ENCODE data around the gene MRGPRE.

Gene MRGPRE

DNA sequence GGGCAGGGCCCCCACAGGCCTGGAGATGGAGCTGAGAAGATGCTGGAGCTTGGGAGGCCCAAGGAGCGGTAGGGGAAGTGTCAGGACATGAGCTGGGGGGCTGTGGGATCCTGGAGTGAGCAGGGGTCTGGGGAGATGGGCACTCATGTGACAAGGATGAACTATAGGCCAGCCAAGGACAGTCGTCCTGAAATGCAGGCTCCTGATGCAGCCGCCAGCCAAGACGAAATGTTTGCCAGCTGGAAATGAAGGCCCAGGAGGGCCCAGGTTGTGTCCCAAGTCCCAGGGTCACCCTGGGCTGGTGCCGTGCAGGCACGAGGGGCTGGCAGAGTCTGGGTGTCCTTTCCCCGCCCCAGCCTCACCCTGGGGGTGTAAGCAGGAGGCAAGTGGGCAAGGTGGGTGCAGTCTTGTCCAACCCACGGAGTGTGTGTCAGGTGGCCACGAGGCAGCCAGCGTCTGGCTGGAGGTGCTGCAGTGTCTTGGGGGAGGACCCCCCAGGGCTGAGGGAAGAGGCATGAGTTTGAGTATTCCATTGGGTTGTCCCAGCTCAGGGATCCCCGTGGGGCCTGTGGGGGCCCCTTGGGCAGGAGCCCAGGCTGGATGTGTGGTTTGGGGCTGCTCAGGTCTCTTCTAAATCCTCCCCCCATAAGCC, 35.0 kb downstream of the MRGPRE start:
- Mint-ChIP-seq H3K36me3 (no peaks in the 10 kb centered on the region), H3K27me3 (peaks cover 74% of the 10 kb centered on the region), H3K9me3 (peaks cover 1% of the 10 kb centered on the region), H3K4me3 (no peak overlapping the region), H3K4me1 (no peaks in the 10 kb centered on the region), H3K27ac (no peak overlapping the region)
- no peak for ATAC-seq

DNA sequence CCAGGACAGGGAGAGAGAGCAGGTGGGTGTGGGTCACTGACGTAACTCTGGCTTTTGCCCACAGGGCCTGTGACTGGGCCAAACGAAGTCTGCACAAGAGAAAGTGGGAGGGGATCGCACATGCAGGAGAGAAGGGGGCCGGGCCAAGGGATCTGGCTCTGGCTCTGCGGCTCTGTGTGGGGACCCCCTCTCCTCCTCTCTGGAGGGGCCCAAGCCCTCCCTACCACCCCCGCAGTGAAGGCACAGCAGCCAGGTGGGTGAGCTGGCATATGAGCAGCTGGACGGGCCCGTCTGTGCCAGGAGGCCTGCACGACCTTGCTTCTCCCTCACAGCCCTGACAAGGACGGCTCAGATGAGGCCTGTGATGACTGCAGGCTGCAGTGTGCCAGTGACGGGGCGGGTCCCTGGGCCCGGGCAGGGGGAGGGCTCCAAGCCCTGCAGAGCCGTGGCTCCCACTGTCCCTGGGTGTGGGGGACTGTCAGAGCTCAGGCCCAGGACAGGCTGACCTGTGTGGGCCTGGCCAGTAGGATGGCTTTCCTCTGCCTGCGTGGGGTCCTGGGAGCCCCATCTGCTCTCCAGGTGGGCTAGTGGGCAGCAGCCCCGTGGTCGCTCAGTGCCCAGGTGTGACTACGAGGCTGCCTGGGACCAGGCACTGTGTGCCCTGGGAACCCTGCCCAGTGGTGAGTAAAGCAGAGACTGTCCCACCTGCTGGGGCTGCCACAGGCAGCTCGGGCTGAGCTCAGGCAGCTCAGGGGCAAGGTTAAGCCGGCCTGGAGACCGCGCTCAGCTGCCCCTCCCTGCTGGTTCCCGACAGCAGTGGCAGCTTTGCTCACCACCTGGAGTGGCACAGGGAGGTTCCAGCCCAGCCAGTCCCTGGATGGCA, 35.8 kb downstream of the MRGPRE start:
- Mint-ChIP-seq H3K9me3 (peaks cover 3% of the 10 kb centered on the region), H3K36me3 (no peaks in the 10 kb centered on the region), H3K27me3 (peaks cover 70% of the 10 kb centered on the region), H3K27ac (no peak overlapping the region), H3K4me1 (no peaks in the 10 kb centered on the region), H3K4me3 (no peak overlapping the region)
- no peak for ATAC-seq

DNA sequence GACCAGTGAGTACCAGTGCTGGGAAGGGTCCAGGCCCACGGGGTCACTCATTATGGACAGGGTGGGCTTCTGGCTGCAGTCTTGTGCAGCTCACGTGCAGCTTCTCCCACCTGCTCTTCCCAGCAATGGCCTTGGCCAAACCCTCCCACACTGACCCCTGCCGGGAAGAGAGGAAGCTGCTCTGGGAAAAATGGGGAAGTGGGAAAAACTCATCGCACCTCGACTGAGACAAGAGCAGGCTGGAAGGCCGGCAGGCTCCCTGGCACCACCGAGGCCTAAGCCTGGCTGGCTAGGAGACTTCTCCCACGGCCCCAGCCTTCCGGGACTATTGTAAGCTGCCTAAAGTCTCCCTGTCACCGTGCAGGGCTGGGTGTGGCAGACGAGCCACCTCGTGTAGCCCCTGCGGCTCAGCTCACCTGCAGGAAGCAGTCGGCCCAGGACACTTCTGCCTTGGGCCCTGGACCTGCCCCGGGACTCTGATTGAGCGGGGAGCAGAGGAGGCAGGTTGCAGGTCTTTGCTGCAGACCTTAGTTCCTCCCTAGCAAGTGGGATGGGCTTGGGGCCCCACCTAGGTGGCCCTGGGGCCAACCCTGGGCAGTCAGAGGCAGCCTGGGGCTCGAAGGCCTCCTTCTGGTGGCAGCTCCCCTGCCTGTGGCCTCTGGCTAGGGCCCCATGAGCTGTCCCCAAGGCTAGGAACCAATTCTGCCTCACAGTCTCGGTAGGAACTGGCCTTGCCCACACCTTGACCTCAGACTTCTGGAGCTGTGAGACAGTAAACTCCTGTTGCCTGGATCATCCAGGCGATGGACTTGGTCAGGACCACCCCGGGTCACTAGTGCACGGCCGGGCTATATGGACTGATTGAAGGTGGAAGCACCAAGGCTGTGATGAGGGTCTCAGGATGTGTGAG, 36.7 kb downstream of the MRGPRE start:
- H3K36me3 Mint-ChIP-seq: no peaks in the 10 kb centered on the region
- peaks cover 61% of the 10 kb centered on the region for H3K27me3 Mint-ChIP-seq
- H3K4me1 Mint-ChIP-seq: no peaks in the 10 kb centered on the region
- ATAC-seq: no peak
- H3K9me3 Mint-ChIP-seq: peaks cover 3% of the 10 kb centered on the region
- no peak overlapping the region for H3K27ac Mint-ChIP-seq
- H3K4me3 Mint-ChIP-seq: no peak overlapping the region

DNA sequence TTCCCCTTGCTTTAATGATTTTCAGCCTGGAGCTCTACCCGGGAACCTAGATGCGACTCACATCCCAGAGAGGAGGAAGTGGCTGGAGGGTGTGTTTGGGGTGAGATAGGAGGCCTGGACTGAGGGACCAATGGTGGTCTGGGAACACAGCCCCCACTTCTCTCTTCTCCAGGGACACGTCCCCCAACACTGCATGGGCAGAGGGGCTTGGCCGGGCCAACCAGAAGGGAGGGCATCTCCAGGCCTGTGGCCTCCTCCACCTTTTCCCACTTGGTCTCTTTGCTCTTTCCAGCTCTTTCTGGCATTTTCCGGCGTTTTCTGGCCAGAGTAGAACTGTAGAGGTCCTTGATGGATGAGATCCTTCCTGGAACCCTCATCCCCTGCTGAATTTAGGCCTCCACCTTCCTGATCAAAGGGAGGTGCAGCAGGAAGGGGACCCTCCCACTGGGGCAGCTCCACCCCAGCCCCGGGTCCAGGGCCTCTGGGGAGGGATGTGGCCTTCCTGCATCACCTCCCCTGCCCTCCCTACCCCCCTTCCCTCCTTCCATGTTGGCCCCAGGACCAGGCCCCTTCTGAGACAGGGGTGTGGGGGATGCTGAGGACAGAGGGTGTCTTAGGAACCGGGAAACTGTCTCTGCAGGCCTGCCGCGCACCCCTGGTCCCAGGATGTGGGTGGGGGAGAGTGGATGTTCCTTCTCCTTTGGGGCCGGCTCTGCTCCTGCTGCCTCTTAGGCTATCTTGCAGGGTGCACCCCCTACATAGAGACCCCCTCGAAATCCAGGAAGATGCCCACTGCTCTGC, 38.0 kb downstream of the MRGPRE start:
- peaks cover 56% of the 10 kb centered on the region for H3K27me3 Mint-ChIP-seq
- H3K4me1 Mint-ChIP-seq: no peaks in the 10 kb centered on the region
- no peak for ATAC-seq
- H3K4me3 Mint-ChIP-seq: no peak overlapping the region
- H3K27ac Mint-ChIP-seq: no peak overlapping the region
- no peaks in the 10 kb centered on the region for H3K36me3 Mint-ChIP-seq
- H3K9me3 Mint-ChIP-seq: peaks cover 3% of the 10 kb centered on the region

DNA sequence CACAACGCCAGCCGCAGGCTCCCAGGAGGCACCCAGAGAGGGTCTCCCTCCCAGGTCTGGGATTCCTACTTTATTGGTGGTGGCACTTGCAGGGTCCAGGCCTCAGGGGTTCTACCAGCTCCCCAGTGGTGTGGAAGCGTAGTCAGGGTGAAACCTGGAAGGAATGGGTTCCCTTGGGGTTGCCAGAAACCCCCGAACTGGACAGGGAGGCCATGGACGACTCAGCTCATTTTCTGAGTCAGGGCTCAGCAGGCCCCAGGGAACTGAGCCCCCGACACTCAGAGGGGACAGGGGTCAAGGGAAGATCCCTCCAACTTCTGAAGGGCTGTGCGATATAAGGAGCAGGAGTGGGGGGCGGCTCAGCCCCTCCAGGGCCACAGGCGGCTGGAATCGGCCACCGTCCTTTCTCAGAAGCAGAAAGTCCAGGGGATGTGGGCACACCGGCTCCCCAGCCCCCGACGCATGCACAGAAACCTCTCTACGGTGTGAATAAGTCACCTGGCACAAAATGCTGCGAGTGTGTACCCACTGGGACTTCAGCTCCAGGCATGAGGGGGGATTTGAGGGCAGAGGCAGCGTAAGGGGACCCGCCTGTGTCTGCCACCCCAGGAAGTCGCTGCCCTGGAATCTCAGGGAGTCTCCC, 38.7 kb downstream of the MRGPRE start:
- no peak for ATAC-seq
- Mint-ChIP-seq H3K9me3 (peaks cover 3% of the 10 kb centered on the region), H3K4me1 (no peaks in the 10 kb centered on the region), H3K36me3 (no peaks in the 10 kb centered on the region), H3K4me3 (no peak overlapping the region), H3K27ac (no peak overlapping the region), H3K27me3 (peaks cover 53% of the 10 kb centered on the region)

DNA sequence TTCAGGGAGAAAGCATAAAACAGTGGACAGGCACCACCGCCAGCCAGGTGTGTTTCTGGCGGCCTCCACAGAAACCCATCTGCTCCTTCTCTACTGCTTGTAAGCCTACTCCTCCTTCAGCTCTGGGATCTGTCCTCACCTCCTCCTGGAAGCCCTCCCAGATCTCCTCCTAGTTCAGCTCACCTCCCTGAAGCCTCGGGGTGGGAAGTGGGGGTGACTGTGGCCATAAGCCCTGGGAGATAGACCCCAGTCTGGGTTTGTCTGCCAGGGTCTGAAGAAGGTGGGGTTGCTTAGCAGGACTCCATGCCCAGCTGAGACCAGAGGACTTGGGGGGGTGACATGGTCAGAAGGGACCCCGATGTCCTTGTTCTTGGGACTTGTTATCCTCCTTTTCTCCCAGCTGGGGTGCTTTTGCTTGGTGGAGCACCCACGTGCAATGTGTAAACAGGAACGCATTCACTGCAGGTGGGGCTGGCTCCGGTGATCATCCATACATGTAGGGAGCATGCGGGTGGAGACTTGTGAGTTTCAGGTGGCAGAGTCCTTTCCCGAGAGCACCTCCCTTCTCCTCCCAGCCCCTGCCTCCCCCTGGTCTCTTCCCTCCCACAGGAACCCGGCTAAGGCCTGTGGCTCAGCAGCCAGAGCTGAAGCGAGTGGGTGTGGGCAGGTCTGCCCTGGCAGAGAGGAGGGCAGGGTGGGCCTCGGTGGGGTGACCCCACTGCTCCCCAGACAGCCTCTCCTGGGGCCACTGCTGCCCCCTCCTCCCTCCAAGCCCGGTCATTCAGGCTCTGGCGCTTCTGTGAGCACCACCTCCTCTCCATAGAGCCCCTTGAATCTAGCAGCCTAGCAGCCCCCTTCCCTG, 39.5 kb downstream of the MRGPRE start:
- Mint-ChIP-seq H3K4me1 (no peaks in the 10 kb centered on the region), H3K9me3 (peaks cover 3% of the 10 kb centered on the region), H3K27me3 (peaks cover 45% of the 10 kb centered on the region), H3K4me3 (no peak overlapping the region), H3K36me3 (no peaks in the 10 kb centered on the region), H3K27ac (no peak overlapping the region)
- no peak for ATAC-seq

DNA sequence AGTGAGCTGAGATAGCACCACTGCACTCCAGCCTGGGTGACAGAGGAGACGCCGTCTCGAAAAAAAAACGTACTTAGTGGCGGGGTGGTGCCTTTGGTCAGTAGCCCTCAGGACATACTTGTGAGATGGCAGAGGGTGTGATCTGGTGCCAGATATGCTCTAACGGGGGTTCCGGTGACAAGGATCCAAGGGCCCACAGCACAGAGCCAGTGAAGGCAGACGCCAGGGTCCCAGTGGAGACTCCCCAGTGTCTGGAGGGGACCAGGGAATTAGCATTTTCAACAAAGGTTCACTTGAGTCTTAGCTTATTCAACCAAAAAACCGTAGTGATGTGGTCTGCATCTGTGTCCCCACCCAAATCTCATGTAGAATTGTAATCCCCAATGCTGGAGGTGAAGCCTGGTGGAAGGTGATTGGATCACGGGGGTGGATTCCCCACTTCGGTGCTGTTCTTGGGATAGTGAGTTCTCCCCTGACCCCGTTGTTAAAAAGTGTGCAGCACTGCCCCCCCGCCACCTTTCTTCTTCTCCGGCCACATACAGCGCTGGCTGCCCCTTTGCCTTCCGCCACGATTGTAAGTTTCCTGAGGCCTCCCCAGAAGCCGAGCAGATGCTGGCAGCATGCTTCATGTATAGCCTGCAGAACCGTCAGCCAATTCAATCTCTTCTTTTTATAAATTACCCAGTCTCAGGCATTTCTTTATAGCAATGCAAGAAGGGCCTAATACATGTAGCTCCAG, 40.5 kb downstream of the MRGPRE start:
- no peak for ATAC-seq
- no peaks in the 10 kb centered on the region for H3K4me1 Mint-ChIP-seq
- H3K9me3 Mint-ChIP-seq: peaks cover 3% of the 10 kb centered on the region
- no peak overlapping the region for H3K4me3 Mint-ChIP-seq
- H3K27ac Mint-ChIP-seq: no peak overlapping the region
- peaks cover 36% of the 10 kb centered on the region for H3K27me3 Mint-ChIP-seq
- no peaks in the 10 kb centered on the region for H3K36me3 Mint-ChIP-seq

DNA sequence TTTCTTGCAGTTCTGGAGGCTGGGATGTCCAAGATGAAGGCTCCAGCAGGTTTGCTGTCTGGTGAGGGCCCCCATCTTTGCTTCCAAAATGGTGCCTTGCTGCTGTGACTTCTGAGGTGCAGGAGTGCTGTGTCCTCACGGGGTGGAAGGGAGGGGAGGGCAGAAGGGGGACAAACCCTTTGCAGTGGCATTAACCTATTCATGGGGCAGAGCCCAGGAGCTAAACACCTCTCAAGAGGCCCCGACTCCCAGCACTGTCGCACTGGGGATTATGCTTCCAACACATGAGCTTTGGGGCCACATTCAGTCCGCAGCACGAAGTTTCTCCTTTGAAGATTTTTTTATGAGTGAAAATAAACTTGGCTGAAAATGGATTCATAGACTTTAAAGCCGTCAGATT, 41.6 kb downstream of the MRGPRE start:
- H3K27ac Mint-ChIP-seq: no peak overlapping the region
- peaks cover 24% of the 10 kb centered on the region for H3K27me3 Mint-ChIP-seq
- no peaks in the 10 kb centered on the region for H3K4me1 Mint-ChIP-seq
- H3K9me3 Mint-ChIP-seq: peaks cover 3% of the 10 kb centered on the region
- no peaks in the 10 kb centered on the region for H3K36me3 Mint-ChIP-seq
- no peak for ATAC-seq
- H3K4me3 Mint-ChIP-seq: no peak overlapping the region

DNA sequence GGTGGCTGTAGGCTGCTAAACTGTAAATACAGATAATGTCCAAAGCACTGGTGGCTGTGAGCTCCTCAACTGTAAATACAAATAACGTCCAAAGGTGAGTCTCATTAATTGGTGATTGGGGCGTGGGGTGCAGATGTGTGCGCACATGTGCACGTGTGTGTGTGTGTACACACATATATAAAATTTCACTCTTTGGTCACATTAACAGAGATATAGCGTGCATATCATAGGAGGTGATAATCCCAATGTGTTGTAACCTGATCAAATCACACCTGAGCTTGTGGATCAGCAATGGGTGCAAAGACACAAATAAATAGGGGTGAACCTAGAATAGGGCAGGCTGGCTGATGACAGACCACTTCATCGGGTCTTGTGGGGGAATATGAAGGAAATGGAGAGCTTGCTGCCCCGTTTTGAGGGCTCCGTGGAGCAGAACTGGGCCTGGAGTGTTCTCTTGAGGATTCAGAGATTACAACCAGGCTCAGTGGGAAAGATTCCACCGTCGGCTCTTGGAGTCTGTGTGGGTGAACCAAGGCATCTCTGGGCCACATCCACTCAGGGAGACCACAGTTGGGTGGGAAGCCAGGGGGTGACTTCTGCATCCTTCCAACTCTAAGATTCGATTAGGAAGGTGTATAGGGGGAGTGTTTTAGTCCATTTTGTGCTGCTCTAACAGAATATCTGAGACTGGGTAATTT, 42.2 kb downstream of the MRGPRE start:
- no peak for ATAC-seq
- Mint-ChIP-seq H3K27ac (no peak overlapping the region), H3K27me3 (peaks cover 18% of the 10 kb centered on the region), H3K4me3 (no peak overlapping the region), H3K36me3 (no peaks in the 10 kb centered on the region), H3K9me3 (peaks cover 3% of the 10 kb centered on the region), H3K4me1 (no peaks in the 10 kb centered on the region)

DNA sequence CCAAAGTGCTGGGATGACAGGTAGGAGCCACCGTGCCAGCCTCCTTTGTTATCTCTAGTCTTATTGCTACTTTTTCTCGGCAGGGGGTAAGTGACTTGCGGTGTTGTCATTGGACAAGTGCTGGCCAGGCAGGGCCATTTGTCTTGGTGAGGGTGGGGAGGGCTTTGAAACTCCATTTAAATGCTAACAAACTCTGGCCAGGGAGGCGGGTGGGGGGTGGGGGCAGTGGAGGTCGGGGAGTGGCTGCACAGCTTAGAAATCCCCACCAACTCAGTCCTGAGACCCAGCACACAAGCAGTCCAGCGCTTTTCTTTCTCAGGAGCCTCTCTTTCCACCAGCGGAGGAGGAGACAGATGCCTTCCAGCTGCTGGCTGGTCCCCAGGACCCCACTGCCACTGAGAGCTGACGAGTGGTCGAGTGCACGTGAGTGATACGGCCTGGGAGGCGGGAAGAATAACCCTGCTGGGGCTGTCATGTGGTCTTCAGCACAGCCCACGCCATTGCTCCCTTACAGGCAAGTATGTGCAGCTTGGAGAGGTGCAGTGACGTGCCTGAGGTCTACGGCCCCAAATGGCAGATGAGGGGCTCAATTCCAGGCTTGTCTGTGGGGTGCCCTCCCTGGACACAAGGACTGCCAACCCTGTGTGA, 42.9 kb downstream of the MRGPRE start:
- H3K4me3 Mint-ChIP-seq: no peak overlapping the region
- no peaks in the 10 kb centered on the region for H3K4me1 Mint-ChIP-seq
- H3K27ac Mint-ChIP-seq: no peak overlapping the region
- H3K27me3 Mint-ChIP-seq: peaks cover 13% of the 10 kb centered on the region
- no peak for ATAC-seq
- peaks cover 3% of the 10 kb centered on the region for H3K9me3 Mint-ChIP-seq
- no peaks in the 10 kb centered on the region for H3K36me3 Mint-ChIP-seq

DNA sequence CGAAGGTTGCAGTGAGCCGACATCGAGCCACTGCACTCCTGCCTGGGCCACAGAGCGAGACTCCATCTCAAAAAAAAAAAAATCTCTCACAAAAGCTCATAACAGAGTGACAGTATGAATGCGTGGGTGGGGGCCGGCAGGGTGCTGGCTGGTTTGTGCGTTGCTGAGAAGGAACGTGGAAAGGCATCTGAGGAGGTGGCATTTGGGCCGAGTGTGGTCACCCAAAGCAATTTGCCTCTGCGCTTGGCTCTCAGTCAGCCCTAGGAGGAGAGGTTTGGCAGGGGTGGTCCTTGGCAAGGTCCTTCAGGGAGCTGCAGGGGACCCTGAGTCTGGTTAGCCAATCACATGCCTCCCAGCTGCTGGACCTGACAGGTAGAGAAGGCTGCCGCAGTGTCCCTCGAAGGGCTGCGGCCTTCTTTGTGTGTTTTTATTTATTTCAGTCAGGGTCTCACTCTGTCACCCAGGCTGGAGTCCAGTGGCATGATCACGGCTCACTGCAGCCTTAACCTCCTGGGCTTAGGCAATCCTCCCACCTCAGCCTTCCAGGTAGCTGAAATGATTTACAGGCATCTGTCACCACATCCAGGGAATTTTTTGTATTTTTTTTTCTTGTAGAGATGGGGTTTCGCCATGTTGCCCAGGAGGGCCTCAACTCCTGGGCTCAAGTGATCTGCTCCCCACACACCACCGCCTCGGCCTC, 43.6 kb downstream of the MRGPRE start:
- peaks cover 3% of the 10 kb centered on the region for H3K9me3 Mint-ChIP-seq
- H3K27me3 Mint-ChIP-seq: peaks cover 11% of the 10 kb centered on the region

More for the DNA sequence above, 43.6 kb downstream of the MRGPRE start:
- no peak overlapping the region for H3K4me3 Mint-ChIP-seq
- no peaks in the 10 kb centered on the region for H3K36me3 Mint-ChIP-seq
- ATAC-seq: no peak
- no peak overlapping the region for H3K27ac Mint-ChIP-seq
- H3K4me1 Mint-ChIP-seq: no peaks in the 10 kb centered on the region
